MM.1S (cell line): ENCODE data around the gene COL20A1.

Experiments
- DNase-seq: peaks from one replicate; pipeline ENCODE4 v3.0.0-alpha.2; 2015
- H2AFZ ChIP-seq: fragments of 300-600 bp; sonication (generic); 2 replicates; pipeline ENCODE4 v1.6.0; 2016; ENCODE audit warnings: antibody characterized with exemption, low read length
- H3F3A ChIP-seq: fragments of 300-600 bp; sonication (generic); 2 replicates; pipeline ENCODE4 v1.6.1; 2016; ENCODE audit warnings: mild to moderate bottlenecking, antibody characterized with exemption, low read length, moderate library complexity, mixed read lengths; ENCODE audit not compliant: insufficient read depth
- H3K27ac ChIP-seq: fragments of 300-600 bp; sonication (generic); 2 replicates; pipeline ENCODE4 v1.5.1; 2016; ENCODE audit warnings: mild to moderate bottlenecking, low read length
- H3K27me3 ChIP-seq: fragments of 300-600 bp; sonication (generic); replicated peaks from 2 replicates; pipeline ENCODE4 v1.6.0; 2016; ENCODE audit warnings: low read length; ENCODE audit not compliant: insufficient read depth
- H3K36me3 ChIP-seq: fragments of 300-600 bp; sonication (generic); replicated peaks from 2 replicates; pipeline ENCODE4 v1.6.1; 2016; ENCODE audit warnings: mild to moderate bottlenecking, low read length, mixed read lengths; ENCODE audit not compliant: insufficient read depth
- H3K4me1 ChIP-seq: fragments of 300-600 bp; sonication (generic); 2 replicates; pipeline ENCODE4 v1.6.1; 2016; ENCODE audit warnings: low read length, mixed read lengths
- H3K4me2 ChIP-seq: fragments of 300-600 bp; sonication (generic); 2 replicates; pipeline ENCODE4 v1.6.0; 2016; ENCODE audit warnings: low read depth, low read length
- H3K4me3 ChIP-seq: fragments of 300-600 bp; sonication (generic); 2 replicates; pipeline ENCODE4 v1.5.1; 2016; ENCODE audit warnings: low read length, mixed read lengths
- H3K79me2 ChIP-seq: fragments of 300-600 bp; sonication (generic); 2 replicates; pipeline ENCODE4 v1.6.1; 2016; ENCODE audit warnings: mixed run types, low read length, mixed read lengths
- H3K9ac ChIP-seq: fragments of 300-600 bp; sonication (generic); 2 replicates; pipeline ENCODE4 v1.6.1; 2016; ENCODE audit warnings: low read length, mixed read lengths
- H3K9me2 ChIP-seq: fragments of 300-600 bp; sonication (generic); replicated peaks from 2 replicates; pipeline ENCODE4 v1.6.1; 2016; ENCODE audit warnings: mild to moderate bottlenecking, low read length, mixed read lengths; ENCODE audit not compliant: insufficient read depth
- H3K9me3 ChIP-seq: fragments of 300-600 bp; sonication (generic); replicated peaks from 2 replicates; pipeline ENCODE4 v1.6.1; 2016; ENCODE audit warnings: mild to moderate bottlenecking, low read length, mixed read lengths; ENCODE audit not compliant: insufficient read depth
- H4K20me1 ChIP-seq: fragments of 300-600 bp; sonication (generic); 2 replicates; pipeline ENCODE4 v1.6.1; 2016; ENCODE audit warnings: mild to moderate bottlenecking, low read length, moderate library complexity, mixed read lengths; ENCODE audit not compliant: insufficient read depth
- EZH2 ChIP-seq: fragments of 300-600 bp; sonication (generic); optimal IDR thresholded peaks from 2 replicates; pipeline ENCODE3; 2017; ENCODE audit warnings: low read depth, mild to moderate bottlenecking, antibody characterized with exemption, low read length, mixed read lengths
- EZH2phosphoT487 ChIP-seq: fragments of 300-600 bp; sonication (generic); IDR thresholded peaks from 2 replicates; pipeline ENCODE4 v1.6.1; 2018; ENCODE audit warnings: antibody characterized with exemption, low read length
- TF ChIP-seq, protein P1 (sequence below): fragments of 300-600 bp; sonication (generic); IDR thresholded peaks from 2 replicates; pipeline ENCODE4 v1.5.1; 2016; ENCODE audit warnings: antibody characterized with exemption, low read length, mixed read lengths

COL20A1 gene

DNA sequence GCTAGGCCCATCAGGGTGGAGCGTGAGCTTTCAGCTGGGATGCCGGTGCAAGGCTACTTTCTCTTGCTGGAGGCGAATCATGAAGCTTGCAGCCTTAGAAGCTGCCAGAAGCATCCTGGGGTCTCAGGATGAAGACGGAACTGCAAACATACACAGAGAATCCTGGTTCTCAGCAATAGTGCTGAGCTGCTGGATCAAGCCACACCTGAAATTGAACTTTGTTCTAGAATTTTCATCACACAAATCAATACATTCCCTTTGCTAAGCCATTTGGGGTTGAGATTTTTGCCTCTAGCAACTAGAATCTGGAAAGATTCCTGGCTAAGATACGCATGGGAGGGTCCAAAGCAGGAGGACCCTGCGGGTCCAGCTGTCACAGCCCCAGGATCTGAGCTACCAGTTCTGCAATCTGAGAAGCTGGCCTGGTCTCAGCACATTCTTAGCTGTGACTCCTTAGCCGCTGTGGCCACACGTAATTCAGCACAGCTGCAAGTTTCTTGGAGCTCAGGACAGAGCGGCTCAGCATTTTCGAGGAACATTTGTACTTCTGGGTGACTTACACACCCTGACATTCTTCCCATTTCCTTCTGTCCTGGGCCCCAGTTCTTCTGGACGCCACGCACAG is 27.0 kb upstream of the COL20A1 start:
- Histone ChIP-seq H3K27ac (no peak overlapping the region), H3K9me3 (no peaks in the 10 kb centered on the region), H3K4me1 (no peaks in the 10 kb centered on the region), H3K4me3 (no peak overlapping the region), H3K27me3 (peaks cover 83% of the 10 kb centered on the region), H3K4me2 (no peak overlapping the region), H4K20me1 (no peaks in the 10 kb centered on the region), H3K9ac (no peak overlapping the region), H2AFZ (no peak overlapping the region), H3K36me3 (no peaks in the 10 kb centered on the region), H3K9me2 (no peaks in the 10 kb centered on the region), H3F3A (no peaks in the 10 kb centered on the region), H3K79me2 (no peaks in the 10 kb centered on the region)
- DNase-seq, result no peak
- TF ChIP-seq EZH2 (no peak), EZH2phosphoT487 (no peak)
- TF ChIP-seq, protein P1, sequence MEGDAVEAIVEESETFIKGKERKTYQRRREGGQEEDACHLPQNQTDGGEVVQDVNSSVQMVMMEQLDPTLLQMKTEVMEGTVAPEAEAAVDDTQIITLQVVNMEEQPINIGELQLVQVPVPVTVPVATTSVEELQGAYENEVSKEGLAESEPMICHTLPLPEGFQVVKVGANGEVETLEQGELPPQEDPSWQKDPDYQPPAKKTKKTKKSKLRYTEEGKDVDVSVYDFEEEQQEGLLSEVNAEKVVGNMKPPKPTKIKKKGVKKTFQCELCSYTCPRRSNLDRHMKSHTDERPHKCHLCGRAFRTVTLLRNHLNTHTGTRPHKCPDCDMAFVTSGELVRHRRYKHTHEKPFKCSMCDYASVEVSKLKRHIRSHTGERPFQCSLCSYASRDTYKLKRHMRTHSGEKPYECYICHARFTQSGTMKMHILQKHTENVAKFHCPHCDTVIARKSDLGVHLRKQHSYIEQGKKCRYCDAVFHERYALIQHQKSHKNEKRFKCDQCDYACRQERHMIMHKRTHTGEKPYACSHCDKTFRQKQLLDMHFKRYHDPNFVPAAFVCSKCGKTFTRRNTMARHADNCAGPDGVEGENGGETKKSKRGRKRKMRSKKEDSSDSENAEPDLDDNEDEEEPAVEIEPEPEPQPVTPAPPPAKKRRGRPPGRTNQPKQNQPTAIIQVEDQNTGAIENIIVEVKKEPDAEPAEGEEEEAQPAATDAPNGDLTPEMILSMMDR, result no peak

DNA sequence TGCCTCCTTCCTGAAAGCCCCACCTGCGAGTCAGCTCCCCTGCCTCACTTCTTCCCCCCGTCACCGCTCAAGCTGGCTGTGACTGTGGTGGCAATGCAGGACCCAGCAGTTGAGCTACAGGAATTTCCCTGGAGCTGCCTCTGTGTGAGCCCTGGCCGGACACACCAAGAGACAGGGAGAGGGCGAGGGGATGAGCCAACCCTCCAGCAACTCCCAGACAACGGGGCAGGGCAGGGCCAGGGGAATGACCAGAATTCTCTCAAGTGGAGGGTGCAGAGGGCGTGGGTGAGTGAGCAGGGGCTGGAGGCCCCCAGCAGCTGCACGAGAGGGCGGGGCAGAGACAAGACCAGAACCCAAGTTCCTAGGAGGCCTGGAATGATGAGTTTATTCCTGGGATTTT is 25.3 kb upstream of the COL20A1 start:
- no peak overlapping the region for H3K4me3 ChIP-seq
- no peaks in the 10 kb centered on the region for H3K36me3 ChIP-seq
- no peak overlapping the region for H3K27ac ChIP-seq
- TF ChIP-seq EZH2phosphoT487, result no peak
- TF ChIP-seq EZH2, result no peak
- TF ChIP-seq, protein P1, result no peak
- no peak for DNase-seq
- no peak overlapping the region for H3K9ac ChIP-seq
- H4K20me1 ChIP-seq, result no peaks in the 10 kb centered on the region
- H3K4me2 ChIP-seq, result no peak overlapping the region
- peaks cover 67% of the 10 kb centered on the region for H3K27me3 ChIP-seq
- no peaks in the 10 kb centered on the region for H3K79me2 ChIP-seq
- H3K9me2 ChIP-seq, result no peaks in the 10 kb centered on the region
- no peaks in the 10 kb centered on the region for H3F3A ChIP-seq
- no peaks in the 10 kb centered on the region for H3K9me3 ChIP-seq
- H2AFZ ChIP-seq, result no peak overlapping the region
- no peaks in the 10 kb centered on the region for H3K4me1 ChIP-seq

DNA sequence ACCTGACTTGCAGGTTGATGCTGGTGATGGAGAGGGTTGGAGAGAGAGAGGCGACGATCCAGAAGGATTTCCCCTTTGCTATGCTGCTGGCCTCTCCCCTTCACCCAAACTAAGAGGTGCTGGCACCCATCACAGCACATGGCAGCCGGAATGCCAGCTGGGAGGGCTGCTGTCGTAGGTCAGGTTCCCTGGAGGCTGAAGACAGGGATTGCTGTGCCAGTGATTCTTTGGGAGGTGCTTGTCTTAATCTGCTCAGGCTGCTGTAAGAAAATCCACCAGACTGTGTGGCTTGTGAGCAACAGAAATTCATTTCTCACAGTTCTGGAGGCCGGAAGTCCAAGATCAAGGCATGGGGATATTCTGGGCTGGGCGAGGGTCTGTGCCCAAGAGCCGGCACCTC is 24.7 kb upstream of the COL20A1 start:
- no peak for DNase-seq
- no peaks in the 10 kb centered on the region for H3K9me3 ChIP-seq
- H3K36me3 ChIP-seq, result no peaks in the 10 kb centered on the region
- peaks cover 61% of the 10 kb centered on the region for H3K27me3 ChIP-seq
- no peaks in the 10 kb centered on the region for H3F3A ChIP-seq
- H2AFZ ChIP-seq, result no peak overlapping the region
- TF ChIP-seq, protein P1, result no peak
- no peak for TF ChIP-seq EZH2
- TF ChIP-seq EZH2phosphoT487, result no peak
- H3K9me2 ChIP-seq, result no peaks in the 10 kb centered on the region
- no peaks in the 10 kb centered on the region for H3K4me1 ChIP-seq
- H3K79me2 ChIP-seq, result peaks cover 5% of the 10 kb centered on the region
- H3K9ac ChIP-seq, result no peak overlapping the region
- H3K4me3 ChIP-seq, result no peak overlapping the region
- H3K4me2 ChIP-seq, result no peak overlapping the region
- no peaks in the 10 kb centered on the region for H4K20me1 ChIP-seq
- no peak overlapping the region for H3K27ac ChIP-seq
